A673 (cell line): Measurements from ENCODE around the gene ZSWIM6. TPM values are rescaled to one million over a fixed set of nuclear protein-coding genes. Genes with fewer than 3 reads are reported as not detected.

Source experiments
- BruUV-seq: library from RNA; stranded (reverse); fragments of 400-500 nt; replicated peaks from 2 replicates; lab custom pipeline; 2021; lab: Mats Ljungman, UMichigan
- CTCF ChIA-PET: fragments of 300-600 bp; sonication (Branson Sonifier 250); formaldehyde crosslinking; loops from one replicate; lab custom pipeline; 2022; ENCODE audit warnings: antibody characterized with exemption; lab: Charles Lee
- POLR2A ChIA-PET: fragments of 300-600 bp; sonication (Branson Sonifier 250); formaldehyde crosslinking; loops from one replicate; lab custom pipeline; 2022; ENCODE audit warnings: antibody characterized with exemption; ENCODE audit not compliant: low non-redundant PET; lab: Charles Lee
- DNase-seq: peaks from one replicate; pipeline ENCODE4 v3.0.0-alpha.2; 2015; ENCODE audit warnings: low spot score
- H3K27ac ChIP-seq: fragments of 200-600 bp; sonication (generic); 2 replicates; pipeline ENCODE4 v1.5.1; 2016; ENCODE audit warnings: mixed run types, low read depth, mild to moderate bottlenecking, mixed read lengths, antibody characterized with exemption, low read length; ENCODE audit not compliant: poor library complexity, severe bottlenecking
- H3K27me3 ChIP-seq: fragments of 200-600 bp; sonication (generic); replicated peaks from 2 replicates; pipeline ENCODE4 v1.6.1; 2017; ENCODE audit warnings: mixed run types, low read depth, mild to moderate bottlenecking, mixed read lengths, antibody characterized with exemption, low read length; ENCODE audit not compliant: insufficient read depth, poor library complexity
- H3K36me3 ChIP-seq: fragments of 200-600 bp; sonication (generic); 2 replicates; pipeline ENCODE4 v1.6.1; 2016; ENCODE audit warnings: mixed run types, mild to moderate bottlenecking, mixed read lengths, antibody characterized with exemption, low read length; ENCODE audit not compliant: insufficient read depth, poor library complexity, severe bottlenecking
- H3K4me1 ChIP-seq: fragments of 200-600 bp; sonication (generic); 2 replicates; pipeline ENCODE4 v1.6.1; 2017; ENCODE audit warnings: mixed run types, mild to moderate bottlenecking, mixed read lengths, antibody characterized with exemption, low read length; ENCODE audit not compliant: insufficient read depth, poor library complexity, severe bottlenecking
- H3K4me3 ChIP-seq: fragments of 200-600 bp; sonication (generic); 2 replicates; pipeline ENCODE4 v1.5.1; 2016; ENCODE audit warnings: low read depth, mixed run types, mild to moderate bottlenecking, mixed read lengths, low read length; ENCODE audit not compliant: poor library complexity, severe bottlenecking
- H3K9me3 ChIP-seq: fragments of 200-600 bp; sonication (generic); 2 replicates; pipeline ENCODE4 v1.6.1; 2016; ENCODE audit warnings: mixed run types, low read depth, mild to moderate bottlenecking, mixed read lengths, antibody characterized with exemption, low read length; ENCODE audit not compliant: poor library complexity, severe bottlenecking
- CTCF ChIP-seq: fragments of 300-800, 200-600 bp; sonication (generic); conservative IDR thresholded peaks from 2 replicates; pipeline ENCODE4 v1.5.1; 2017; ENCODE audit warnings: low read depth, mild to moderate bottlenecking, antibody characterized with exemption, low read length, moderate library complexity, mixed read lengths
- EZH2 ChIP-seq: fragments of 200-600 bp; sonication (generic); IDR thresholded peaks from 2 replicates; pipeline ENCODE4 v1.6.1; 2017; ENCODE audit warnings: borderline replicate concordance, low read depth, mild to moderate bottlenecking, mixed read lengths, antibody characterized with exemption, low read length; ENCODE audit not compliant: poor library complexity, severe bottlenecking
- intact Hi-C: fragments of 100-400 bp; cut with micrococcal nuclease; formaldehyde crosslinking; loops from one replicate; pipeline ENCODE4 v1.10.0; 2022; ENCODE audit not compliant: unreplicated experiment
- total RNA-seq: library from RNA; stranded (reverse); gene quantifications from 2 replicates; pipeline ENCODE4 v1.2.3, GENCODE V29; 2021

Gene ZSWIM6
- total RNA-seq, 1 experiment from 2014 or later, result 47.3 TPM

GRCh38 chr5:61353293-61353692, 21.2 kb downstream of the ZSWIM6 start:
- ChIA-PET POLR2A (no interaction called here), CTCF (no interaction called here)
- Histone ChIP-seq H3K4me3 (no peak overlapping the region), H3K27ac (no peak overlapping the region), H3K9me3 (peaks cover 13% of the 10 kb centered on the region), H3K4me1 (peaks cover 52% of the 10 kb centered on the region), H3K27me3 (no peaks in the 10 kb centered on the region), H3K36me3 (no peaks in the 10 kb centered on the region)
- no TSS peak for BruUV-seq
- DNase-seq, result no peak
- TF ChIP-seq CTCF (no peak), EZH2 (no peak)
- intact Hi-C loops, result no loop called here

- Histone ChIP-seq H3K36me3 (no peaks in the 10 kb centered on the region), H3K27me3 (no peaks in the 10 kb centered on the region), H3K4me3 (no peak overlapping the region), H3K4me1 (peaks cover 48% of the 10 kb centered on the region), H3K9me3 (peaks cover 13% of the 10 kb centered on the region), H3K27ac (no peak overlapping the region)
- intact Hi-C loops, result no loop called here
- ChIA-PET CTCF (no interaction called here), POLR2A (interaction anchor here (0.6 kb wide), 1 partner anchor 395 kb away, joined by 3 read pairs; no protein-coding TSS in a partner anchor)
- no TSS peak for BruUV-seq
- no peak for TF ChIP-seq CTCF
- no peak for TF ChIP-seq EZH2
- no peak for DNase-seq
Measured at GRCh38 chr5:61354199-61354598, 22.1 kb downstream of the ZSWIM6 start.

- intact Hi-C loops, result no loop called here
- Histone ChIP-seq H3K4me3 (no peak overlapping the region), H3K27me3 (no peaks in the 10 kb centered on the region), H3K27ac (no peak overlapping the region), H3K4me1 (peaks cover 47% of the 10 kb centered on the region), H3K9me3 (peaks cover 13% of the 10 kb centered on the region), H3K36me3 (peaks cover 3% of the 10 kb centered on the region)
- TF ChIP-seq EZH2 (no peak), CTCF (peak; percentile 50)
- DNase-seq, result no peak
- CTCF ChIA-PET, result interaction anchor here (0.7 kb wide), 1 partner anchor 24 kb away, joined by 3 read pairs; no protein-coding TSS in a partner anchor
- POLR2A ChIA-PET, result no interaction called here
- BruUV-seq, result no TSS peak
Measured at GRCh38 chr5:61357745-61358144, 25.7 kb downstream of the ZSWIM6 start.
